Erythroblast (primary cell): ENCODE measurements around the gene SAG.

Experiments
- GATA1 ChIP-seq: IDR thresholded peaks from 2 replicates; pipeline ENCODE4 v1.6.1; 2011; ENCODE audit warnings: low read depth, mild to moderate bottlenecking, control low read depth, low read length, moderate library complexity
- POLR2A ChIP-seq: IDR thresholded peaks from 2 replicates; pipeline ENCODE4 v1.6.1; 2011; ENCODE audit warnings: mild to moderate bottlenecking, low read length

DNA sequence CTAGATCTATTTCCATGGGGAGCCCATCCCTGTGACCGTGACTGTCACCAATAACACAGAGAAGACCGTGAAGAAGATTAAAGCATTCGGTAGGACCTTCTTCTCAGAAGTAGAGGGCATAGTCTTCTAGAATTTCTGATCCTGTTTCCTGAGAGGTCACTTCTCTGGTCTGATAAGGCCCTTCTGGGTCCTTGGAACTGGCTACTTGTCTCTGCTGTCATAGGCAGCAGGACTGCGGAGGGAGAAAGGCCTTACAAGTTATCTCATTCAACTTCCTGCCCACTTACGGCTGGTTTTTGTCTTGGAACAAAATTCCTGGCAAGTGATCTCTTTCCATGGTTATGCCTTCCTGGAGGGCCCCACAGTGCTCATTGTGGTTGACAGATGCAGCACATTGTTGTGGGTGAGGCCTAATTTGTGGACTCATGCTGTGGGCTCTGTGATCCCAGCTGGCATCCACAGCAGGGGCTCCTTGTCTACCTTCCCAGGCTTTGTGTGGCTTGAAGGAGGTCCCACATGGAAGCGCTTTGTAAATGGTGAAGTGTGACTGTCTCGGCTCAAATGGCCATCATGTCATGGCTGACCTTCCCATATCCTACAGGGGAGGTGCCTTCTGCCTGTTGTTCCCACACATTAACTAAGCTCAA lies 22.0 kb downstream of the SAG start:
- TF ChIP-seq POLR2A (no peak), GATA1 (no peak)
